ENCODE measurements around the gene C1orf105.

The C1orf105 gene

DNA sequence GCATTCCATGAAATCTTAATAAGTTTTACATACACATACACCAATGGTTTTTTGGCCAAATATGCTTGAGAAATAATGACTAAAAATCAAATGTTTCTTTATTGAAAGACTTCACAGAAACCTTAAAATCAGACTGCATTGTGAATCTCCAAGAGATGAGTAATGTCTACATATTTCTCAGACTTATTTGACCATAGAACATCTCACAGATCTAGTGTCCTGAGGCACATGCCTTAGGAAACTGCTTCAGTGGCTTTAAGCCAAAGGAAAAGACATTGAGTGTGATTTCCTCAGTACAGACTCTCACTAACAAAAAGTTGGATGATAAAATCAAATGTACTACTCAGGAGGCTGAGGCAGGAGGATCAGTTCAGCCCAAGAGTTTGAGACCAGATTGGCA is 6.2 kb upstream of the C1orf105 start:
- H3K4me3 ChIP-seq (ENCODE audit: low read depth, low read length) = no peak overlapping the region
- H3K27ac ChIP-seq = no peak overlapping the region
- no peaks in the 10 kb centered on the region for H3K36me3 ChIP-seq (replicated peaks)
- in situ Hi-C loops (cut with HindIII; ENCODE audit: low pct_ligation_motif_present, low sequenced_read_pairs) = loop anchor here (25.0 kb wide), 1 partner anchor 402 kb away; no protein-coding TSS in a partner anchor
- peak; percentile 44 for DNase-seq
- no peaks in the 10 kb centered on the region for H3K27me3 ChIP-seq (replicated peaks)
- TF ChIP-seq, protein P1, sequence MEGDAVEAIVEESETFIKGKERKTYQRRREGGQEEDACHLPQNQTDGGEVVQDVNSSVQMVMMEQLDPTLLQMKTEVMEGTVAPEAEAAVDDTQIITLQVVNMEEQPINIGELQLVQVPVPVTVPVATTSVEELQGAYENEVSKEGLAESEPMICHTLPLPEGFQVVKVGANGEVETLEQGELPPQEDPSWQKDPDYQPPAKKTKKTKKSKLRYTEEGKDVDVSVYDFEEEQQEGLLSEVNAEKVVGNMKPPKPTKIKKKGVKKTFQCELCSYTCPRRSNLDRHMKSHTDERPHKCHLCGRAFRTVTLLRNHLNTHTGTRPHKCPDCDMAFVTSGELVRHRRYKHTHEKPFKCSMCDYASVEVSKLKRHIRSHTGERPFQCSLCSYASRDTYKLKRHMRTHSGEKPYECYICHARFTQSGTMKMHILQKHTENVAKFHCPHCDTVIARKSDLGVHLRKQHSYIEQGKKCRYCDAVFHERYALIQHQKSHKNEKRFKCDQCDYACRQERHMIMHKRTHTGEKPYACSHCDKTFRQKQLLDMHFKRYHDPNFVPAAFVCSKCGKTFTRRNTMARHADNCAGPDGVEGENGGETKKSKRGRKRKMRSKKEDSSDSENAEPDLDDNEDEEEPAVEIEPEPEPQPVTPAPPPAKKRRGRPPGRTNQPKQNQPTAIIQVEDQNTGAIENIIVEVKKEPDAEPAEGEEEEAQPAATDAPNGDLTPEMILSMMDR (IDR thresholded peaks at IDR 0.05; ENCODE audit: low read depth, low read length, missing control alignments) = no peak

DNA sequence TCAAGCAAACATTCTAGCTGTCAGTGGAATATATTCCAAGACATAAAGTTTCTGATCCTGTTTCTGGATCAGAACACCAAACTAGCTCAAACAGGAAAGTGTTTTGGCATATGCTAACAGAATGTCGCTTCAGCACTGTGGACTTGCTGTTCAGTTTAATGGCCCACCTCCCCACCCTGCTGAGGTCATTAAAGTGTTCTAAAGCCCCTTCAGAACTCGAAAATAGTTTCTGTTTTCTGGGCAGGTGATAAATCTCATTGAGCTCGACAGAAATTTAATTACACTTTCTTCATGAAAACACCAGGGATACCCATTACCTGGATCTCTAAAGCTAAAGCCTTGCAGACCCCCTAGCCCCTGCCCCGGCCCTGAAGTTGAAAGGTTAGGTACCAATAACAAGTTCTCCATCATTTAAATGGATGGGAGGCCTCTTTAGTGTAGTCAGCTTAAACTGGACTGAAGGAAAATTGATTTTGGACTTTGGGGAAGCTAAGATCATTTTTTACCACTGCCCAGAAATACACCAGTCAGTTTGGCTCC is 3.9 kb upstream of the C1orf105 start:
- Histone ChIP-seq H3K27me3 (replicated peaks) (no peaks in the 10 kb centered on the region), H3K36me3 (replicated peaks) (no peaks in the 10 kb centered on the region), H3K27ac (no peak overlapping the region), H3K4me3 (ENCODE audit: low read depth, low read length) (no peak overlapping the region)
- no peak for DNase-seq
- in situ Hi-C loops (cut with HindIII; ENCODE audit: low pct_ligation_motif_present, low sequenced_read_pairs) = loop anchor here (25.0 kb wide), 1 partner anchor 404 kb away; no protein-coding TSS in a partner anchor
- TF ChIP-seq, protein P1 (IDR thresholded peaks at IDR 0.05; ENCODE audit: low read depth, low read length, missing control alignments) = no peak

DNA sequence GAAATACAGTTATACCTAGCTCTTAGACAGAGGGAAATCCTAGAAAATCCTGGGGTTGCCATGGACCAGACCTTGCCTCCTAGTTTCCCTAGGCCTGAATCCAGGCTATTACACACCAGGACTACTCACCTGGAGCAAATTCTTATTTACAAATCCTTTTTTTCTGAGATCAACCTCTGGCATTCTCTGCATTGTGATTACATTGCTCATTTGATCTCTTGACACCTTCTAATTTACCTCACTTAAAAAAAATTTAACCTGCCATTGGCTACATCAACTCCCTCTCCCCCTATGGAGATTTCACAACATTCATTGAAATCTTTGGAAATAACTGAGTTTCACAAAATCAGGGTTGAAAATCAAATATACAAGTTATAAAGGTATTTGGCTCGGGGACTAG is 2.9 kb upstream of the C1orf105 start:
- DNase-seq = no peak

DNA sequence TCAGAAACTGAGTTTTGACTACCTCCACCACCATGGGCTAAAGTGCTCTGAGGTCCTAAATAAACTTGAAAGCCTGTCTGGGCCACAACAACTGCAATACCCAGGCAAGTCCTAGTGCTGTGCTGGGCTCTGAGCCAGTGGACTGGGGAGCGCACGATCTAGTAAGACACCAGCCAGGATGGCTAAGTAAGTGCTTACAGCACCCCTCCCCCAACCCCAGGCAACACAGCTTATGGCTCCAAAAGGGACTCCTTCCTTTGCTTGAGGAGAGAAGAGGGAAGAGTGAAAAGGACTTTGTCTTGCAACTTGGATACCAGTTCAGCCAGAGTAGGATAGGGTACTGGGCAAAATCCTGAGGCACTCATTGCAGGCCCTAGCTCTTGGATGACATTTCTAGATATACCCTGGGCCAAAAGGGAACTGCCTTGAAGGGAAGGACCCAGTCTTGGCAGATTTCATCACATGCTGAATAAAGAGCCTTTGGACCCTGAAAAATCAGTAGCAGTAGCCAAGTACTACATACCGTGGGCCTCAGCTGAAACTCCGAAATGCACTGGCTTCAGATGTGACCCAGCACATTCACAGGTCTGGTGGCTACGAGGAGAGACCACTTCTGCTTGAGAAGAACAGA is 1.6 kb downstream of the C1orf105 start:
- no peak for DNase-seq
- Histone ChIP-seq H3K4me3 (ENCODE audit: low read depth, low read length) (no peak overlapping the region), H3K27me3 (replicated peaks) (no peaks in the 10 kb centered on the region), H3K27ac (no peak overlapping the region), H3K36me3 (replicated peaks) (no peaks in the 10 kb centered on the region)
- TF ChIP-seq, protein P1 (IDR thresholded peaks at IDR 0.05; ENCODE audit: low read depth, low read length, missing control alignments) = no peak
- in situ Hi-C loops (cut with HindIII; ENCODE audit: low pct_ligation_motif_present, low sequenced_read_pairs) = loop anchor here (25.0 kb wide), 1 partner anchor 410 kb away; no protein-coding TSS in a partner anchor

More for the DNA sequence above, 2.9 kb upstream of the C1orf105 start:
- H3K36me3 ChIP-seq (replicated peaks) = no peaks in the 10 kb centered on the region
- H3K27me3 ChIP-seq (replicated peaks) = no peaks in the 10 kb centered on the region
- in situ Hi-C loops (cut with HindIII; ENCODE audit: low pct_ligation_motif_present, low sequenced_read_pairs) = loop anchor here (25.0 kb wide), 1 partner anchor 405 kb away; no protein-coding TSS in a partner anchor
- no peak overlapping the region for H3K4me3 ChIP-seq (ENCODE audit: low read depth, low read length)
- TF ChIP-seq, protein P1 (IDR thresholded peaks at IDR 0.05; ENCODE audit: low read depth, low read length, missing control alignments) = no peak
- no peak overlapping the region for H3K27ac ChIP-seq

DNA sequence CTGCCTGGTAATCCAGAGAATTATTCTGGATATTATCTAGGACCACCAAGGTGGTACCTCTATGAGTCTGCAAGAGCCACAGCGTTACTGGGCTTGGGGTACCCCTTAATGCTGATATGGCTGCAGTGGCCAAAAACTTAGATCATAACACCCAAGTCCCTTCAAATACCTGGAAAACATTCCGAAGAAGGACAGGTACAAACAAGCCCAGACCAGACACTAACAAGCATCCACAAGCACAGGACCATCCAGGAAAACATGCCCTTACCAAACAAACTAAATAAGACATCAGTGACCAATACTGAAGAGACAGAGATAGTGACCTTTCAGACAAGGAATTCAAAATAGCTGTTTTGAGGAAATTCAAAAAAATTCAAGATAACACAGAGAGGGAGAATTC is 2.9 kb downstream of the C1orf105 start:
- TF ChIP-seq, protein P1 (IDR thresholded peaks at IDR 0.05; ENCODE audit: low read depth, low read length, missing control alignments) = no peak
- no peak for DNase-seq
- H3K27ac ChIP-seq = no peak overlapping the region
- H3K4me3 ChIP-seq (ENCODE audit: low read depth, low read length) = no peak overlapping the region
- in situ Hi-C loops (cut with HindIII; ENCODE audit: low pct_ligation_motif_present, low sequenced_read_pairs) = loop anchor here (25.0 kb wide), 1 partner anchor 411 kb away; no protein-coding TSS in a partner anchor
- H3K36me3 ChIP-seq (replicated peaks) = no peaks in the 10 kb centered on the region
- no peaks in the 10 kb centered on the region for H3K27me3 ChIP-seq (replicated peaks)

Measured in brain microvascular endothelial cell (primary cell).